ENCODE results near the gene SMAD2.

- TF ChIP-seq CTCF (IDR thresholded peaks at IDR 0.05; ENCODE audit: low read length): no peak
- no peak for TF ChIP-seq EZH2 (optimal IDR thresholded peaks at IDR 0.05; ENCODE audit: low read depth, low read length)
Measured at GRCh38 chr18:47893939-47894699, 36.3 kb downstream of the SMAD2 start.
